A549 (cell line): ENCODE results near the gene LPIN2. TPM values are rescaled to one million over a fixed set of nuclear protein-coding genes. Genes with fewer than 3 reads are reported as not detected.

ENCODE experiments used
- ATAC-seq, 2 experiments: fragments of 200-7000 bp in 1 of 2; fragments of >200 bp in 1 of 2; cut with Nextera tagmentation in 1 of 2; cut with Tn5 transposase in 1 of 2; 3 replicates each; pipeline versions ENCODE4 v1.8.0 to v1.9.1; 2018 to 2020; ENCODE audit warnings: mild to moderate bottlenecking in 1 of 2, moderate library complexity in 1 of 2
- CTCF ChIA-PET: fragments of 300-600 bp; sonication (Branson Sonifier 250); formaldehyde crosslinking; extraction: SDS; loops from one replicate; lab custom pipeline; 2021; ENCODE audit warnings: antibody characterized with exemption, inconsistent platforms; lab: Yijun Ruan, JAX
- POLR2A ChIA-PET: fragments of 350-600 bp; formaldehyde crosslinking; extraction: SDS; loops from one replicate; lab custom pipeline; 2021; ENCODE audit warnings: antibody characterized with exemption, inconsistent platforms; lab: Yijun Ruan, JAX
- DNase-seq, 2 experiments: peaks; one replicate each; pipeline versions ENCODE4 v3.0.0 to v3.0.0-alpha.2; 2011 to 2016; ENCODE audit warnings: low read depth in 1 of 2, low spot score in 1 of 2
- FAIRE-seq: peaks from 2 replicates; lab custom pipeline; 2011; peaks lifted over from hg19 to GRCh38; lab: Jason Lieb, UNC
- H3K27ac ChIP-seq, 2 experiments: fragments of >200 bp; sonication (Bioruptor Twin); formaldehyde crosslinking; 3 replicates each; pipeline ENCODE4 v1.5.1; 2016 to 2017
- H3K4me1 ChIP-seq: fragments of >200 bp; sonication (Bioruptor Twin); formaldehyde crosslinking; 3 replicates; pipeline ENCODE4 v1.6.1; 2016
- H3K4me2 ChIP-seq: fragments of >200 bp; sonication (Bioruptor Twin); formaldehyde crosslinking; 3 replicates; pipeline ENCODE4 v1.6.1; 2016
- H3K4me3 ChIP-seq: fragments of >200 bp; sonication (Bioruptor Twin); formaldehyde crosslinking; 3 replicates; pipeline ENCODE4 v1.5.1; 2016
- H3K9me3 ChIP-seq: fragments of >200 bp; sonication (Bioruptor Twin); formaldehyde crosslinking; 3 replicates; pipeline ENCODE4 v1.6.1; 2016
- CBX2 ChIP-seq: fragments of 200-600 bp; sonication (generic); IDR thresholded peaks from 2 replicates; pipeline ENCODE4 v1.6.1; 2016; ENCODE audit warnings: low read depth, mild to moderate bottlenecking, borderline replicate concordance
- CHD4 ChIP-seq: fragments of 200-600 bp; sonication (generic); IDR thresholded peaks from 2 replicates; pipeline ENCODE4 v1.6.1; 2016; ENCODE audit warnings: antibody characterized with exemption, mild to moderate bottlenecking, borderline replicate concordance
- EHF ChIP-seq: fragments of 250-450 bp; sonication (Bioruptor Pico); IDR thresholded peaks from 2 replicates; pipeline ENCODE4 v1.5.0; 2020; ENCODE audit warnings: mild to moderate bottlenecking
- EHMT2 ChIP-seq: fragments of 200-600 bp; sonication (generic); IDR thresholded peaks from 2 replicates; pipeline ENCODE4 v1.6.1; 2016; ENCODE audit warnings: antibody characterized with exemption, low read depth, mild to moderate bottlenecking, moderate library complexity
- FOXS1 ChIP-seq: fragments of 250-450 bp; sonication (Bioruptor Pico); IDR thresholded peaks from 2 replicates; pipeline ENCODE4 v1.5.0; 2020; ENCODE audit warnings: mild to moderate bottlenecking, moderate library complexity
- HDAC2 ChIP-seq: fragments of 200-600 bp; sonication (generic); IDR thresholded peaks from 2 replicates; pipeline ENCODE4 v1.6.1; 2016
- HOXA7 ChIP-seq: fragments of 250-450 bp; sonication (Bioruptor Pico); IDR thresholded peaks from 2 replicates; pipeline ENCODE4 v1.5.0; 2020; ENCODE audit warnings: mild to moderate bottlenecking, moderate library complexity
- HOXB5 ChIP-seq: fragments of 250-450 bp; sonication (Bioruptor Pico); IDR thresholded peaks from 2 replicates; pipeline ENCODE4 v1.5.0; 2020; ENCODE audit warnings: mild to moderate bottlenecking, moderate library complexity
- JUNB ChIP-seq: fragments of >200 bp; sonication (Bioruptor Twin); formaldehyde crosslinking; IDR thresholded peaks from 2 replicates; pipeline ENCODE4 v1.6.1; 2016
- KDM1A ChIP-seq: fragments of 200-600 bp; sonication (generic); IDR thresholded peaks from 2 replicates; pipeline ENCODE4 v1.6.1; 2016; ENCODE audit warnings: low read depth, mild to moderate bottlenecking
- MAZ ChIP-seq: fragments of 150-350 bp; IDR thresholded peaks from 2 replicates; pipeline ENCODE4 v1.6.1; 2014; ENCODE audit warnings: antibody characterized with exemption, low read depth, low read length, borderline replicate concordance
- MYC ChIP-seq: IDR thresholded peaks from 2 replicates; pipeline ENCODE4 v1.6.1; 2012; ENCODE audit warnings: mild to moderate bottlenecking, inconsistent platforms, low read length, improper control_type of control experiment, borderline replicate concordance
- NPAS2 ChIP-seq: fragments of 250-450 bp; sonication (Bioruptor Pico); IDR thresholded peaks from 2 replicates; pipeline ENCODE4 v1.8.0; 2022; ENCODE audit warnings: mild to moderate bottlenecking, moderate library complexity, borderline replicate concordance
- NR3C1 ChIP-seq: fragments of >200 bp; sonication (Bioruptor Twin); formaldehyde crosslinking; IDR thresholded peaks from 3 replicates; pipeline ENCODE4 v1.6.1; 2017
- PHF8 ChIP-seq: fragments of 200-600 bp; sonication (generic); IDR thresholded peaks from 2 replicates; pipeline ENCODE4 v1.6.1; 2016; ENCODE audit warnings: low read depth, mild to moderate bottlenecking, antibody characterized with exemption, moderate library complexity, borderline replicate concordance
- POLR2A ChIP-seq: IDR thresholded peaks from 2 replicates; pipeline ENCODE4 v1.6.1; 2012; ENCODE audit warnings: mild to moderate bottlenecking, low read length
- POLR2AphosphoS2 ChIP-seq: conservative IDR thresholded peaks from 2 replicates; pipeline ENCODE4 v1.6.1; 2012; ENCODE audit warnings: low read length, improper control_type of control experiment, inconsistent platforms
- RAD21 ChIP-seq, 2 experiments: fragments of >200 bp in 1 of 2; sonication (Bioruptor Twin) in 1 of 2; formaldehyde crosslinking in 1 of 2; IDR thresholded peaks in 1 of 2; conservative IDR thresholded peaks in 1 of 2; 2 replicates in 1 of 2; 3 replicates in 1 of 2; pipeline ENCODE4 v1.6.1; 2012 to 2018; ENCODE audit warnings: inconsistent platforms in 1 of 2
- RCOR1 ChIP-seq: fragments of 150-350 bp; IDR thresholded peaks from 2 replicates; pipeline ENCODE4 v1.6.1; 2014; ENCODE audit warnings: antibody characterized with exemption, low read length, low read depth
- RFX5 ChIP-seq: fragments of 450-650 bp; IDR thresholded peaks from 2 replicates; pipeline ENCODE4 v1.7.1; 2014; ENCODE audit warnings: antibody characterized with exemption, mild to moderate bottlenecking, moderate library complexity
- TP53 ChIP-seq: fragments of 250-450 bp; sonication (Bioruptor Pico); IDR thresholded peaks from 2 replicates; pipeline ENCODE4 v1.5.0; 2021; ENCODE audit warnings: mild to moderate bottlenecking, moderate library complexity
- ZC3H11A ChIP-seq: fragments of 450-650 bp; IDR thresholded peaks from 2 replicates; pipeline ENCODE4 v1.6.1; 2014; ENCODE audit warnings: antibody characterized with exemption, mild to moderate bottlenecking
- ZSCAN20 ChIP-seq: fragments of 250-450 bp; sonication (Bioruptor Pico); IDR thresholded peaks from 2 replicates; pipeline ENCODE4 v1.8.0; 2022; ENCODE audit warnings: mild to moderate bottlenecking, moderate library complexity
- WGBS: methylation state at CpG from one replicate; pipeline ENCODE4 v1.1.6; 2017; ENCODE audit errors: missing lambda C conversion rate; 5-methylcytosine and 5-hydroxymethylcytosine counted together
- polyA plus RNA-seq, 4 experiments: library from polyadenylated mRNA; depleted of rRNA in 3 of 4; stranded (reverse); fragments of >200 nt; fragmentation: RNase III in 1 of 4; extraction: RNeasy Plus Mini Kit Qiagen cat#74134 plus additional on column Dnase treatment in 1 of 4; gene quantifications; 2 replicates in 3 of 4; 3 replicates in 1 of 4; pipeline ENCODE4 v1.2.3, GENCODE V29; 2011 to 2017
- TF ChIP-seq, protein P1 (sequence below): fragments of >200 bp; sonication (Bioruptor Twin); formaldehyde crosslinking; IDR thresholded peaks from 3 replicates; pipeline ENCODE4 v1.6.1; 2016
- TF ChIP-seq, protein P2 (sequence below): IDR thresholded peaks from 2 replicates; pipeline ENCODE4 v1.6.1; 2012
- TF ChIP-seq, protein P3 (sequence below): fragments of 450-650 bp; IDR thresholded peaks from 2 replicates; pipeline ENCODE4 v1.6.1; 2014; ENCODE audit warnings: antibody characterized with exemption
- TF ChIP-seq, protein P4 (sequence below): IDR thresholded peaks from 2 replicates; pipeline ENCODE4 v1.6.1; 2012; ENCODE audit warnings: low read depth, borderline replicate concordance
- TF ChIP-seq, protein P5 (sequence below): fragments of 250-450 bp; sonication (Bioruptor Pico); IDR thresholded peaks from 2 replicates; pipeline ENCODE4 v1.5.0; 2021; ENCODE audit warnings: mild to moderate bottlenecking, moderate library complexity, borderline replicate concordance

LPIN2 gene
- polyA plus RNA-seq, 2 of the 4 experiments (the other 2 are of a cell fraction): 12.9 to 23.7 TPM

DNA sequence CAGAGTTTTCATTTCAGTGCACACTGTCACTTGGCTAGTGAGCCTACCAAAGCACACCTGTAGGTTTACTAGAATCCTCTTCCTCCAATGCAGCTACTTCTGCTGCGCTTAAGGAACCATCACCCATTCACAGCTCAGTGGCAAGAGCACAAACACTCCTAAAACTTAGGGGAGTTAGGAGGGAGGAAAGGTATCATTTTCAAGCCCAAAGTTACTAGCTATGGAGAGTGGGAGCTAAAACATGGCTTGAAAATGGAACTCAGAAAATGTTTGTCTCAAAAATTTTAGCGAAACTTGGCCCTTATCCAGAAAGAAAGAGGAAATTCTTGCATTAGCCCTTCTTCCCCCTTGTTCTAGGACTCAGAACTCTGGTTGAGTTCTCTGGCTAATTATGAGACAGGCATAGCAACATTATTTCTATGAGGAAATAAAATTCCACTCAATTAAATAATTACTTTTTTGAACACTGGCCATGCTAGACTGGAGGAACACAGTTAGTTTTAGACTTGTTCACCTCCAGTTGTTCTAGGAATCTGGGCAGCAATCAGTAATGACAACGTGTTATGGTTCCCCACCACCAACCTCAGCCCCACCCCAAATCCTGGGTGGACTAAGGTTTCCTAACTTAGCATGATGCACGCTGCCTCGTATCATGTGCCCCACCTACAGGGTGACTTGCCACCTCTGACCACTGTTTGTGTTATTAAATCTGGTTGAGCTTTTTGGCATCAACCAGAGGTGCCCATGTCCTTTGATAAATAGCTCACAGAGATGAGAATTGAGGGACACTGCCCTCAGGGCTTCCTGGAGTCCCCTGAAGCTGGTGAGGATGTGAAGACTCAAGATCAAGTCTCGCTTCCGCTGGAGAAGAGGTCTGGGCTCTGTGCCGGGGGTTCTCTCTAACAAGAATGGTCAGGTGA is 32.8 kb downstream of the LPIN2 start:
- Histone ChIP-seq H3K4me1 (peaks cover 89% of the 10 kb centered on the region), H3K4me2 (peak overlapping the region; percentile 84), H3K9me3 (no peaks in the 10 kb centered on the region), H3K27ac (peak overlapping the region; percentile 86 to 89), H3K4me3 (no peak overlapping the region)
- CTCF ChIA-PET: interaction anchor here (1.2 to 1.4 kb wide), 3 partner anchors 9 to 149 kb away, joined by 3 to 5 read pairs (median 4); no protein-coding TSS in a partner anchor
- DNase-seq (peak in 1 of 2 experiments; percentile 27), ATAC-seq (no peak), FAIRE-seq (no peak)
- TF ChIP-seq CBX2 (no peak), ZSCAN20 (CRISPR knock-in tag) (no peak), JUNB (no peak), HDAC2 (no peak), ZC3H11A (no peak), KDM1A (no peak), NR3C1 (no peak), HOXB5 (no peak)
- TF ChIP-seq, protein P1, sequence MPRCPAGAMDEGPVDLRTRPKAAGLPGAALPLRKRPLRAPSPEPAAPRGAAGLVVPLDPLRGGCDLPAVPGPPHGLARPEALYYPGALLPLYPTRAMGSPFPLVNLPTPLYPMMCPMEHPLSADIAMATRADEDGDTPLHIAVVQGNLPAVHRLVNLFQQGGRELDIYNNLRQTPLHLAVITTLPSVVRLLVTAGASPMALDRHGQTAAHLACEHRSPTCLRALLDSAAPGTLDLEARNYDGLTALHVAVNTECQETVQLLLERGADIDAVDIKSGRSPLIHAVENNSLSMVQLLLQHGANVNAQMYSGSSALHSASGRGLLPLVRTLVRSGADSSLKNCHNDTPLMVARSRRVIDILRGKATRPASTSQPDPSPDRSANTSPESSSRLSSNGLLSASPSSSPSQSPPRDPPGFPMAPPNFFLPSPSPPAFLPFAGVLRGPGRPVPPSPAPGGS: no peak
- TF ChIP-seq, protein P2, sequence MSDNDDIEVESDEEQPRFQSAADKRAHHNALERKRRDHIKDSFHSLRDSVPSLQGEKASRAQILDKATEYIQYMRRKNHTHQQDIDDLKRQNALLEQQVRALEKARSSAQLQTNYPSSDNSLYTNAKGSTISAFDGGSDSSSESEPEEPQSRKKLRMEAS: no peak
- 70% methylated on average over 8 of the region's 8 CpGs for WGBS
- POLR2A ChIA-PET: interaction anchor here (0.5 kb wide), 1 partner anchor 643 kb away, joined by 4 read pairs; no protein-coding TSS in a partner anchor

DNA sequence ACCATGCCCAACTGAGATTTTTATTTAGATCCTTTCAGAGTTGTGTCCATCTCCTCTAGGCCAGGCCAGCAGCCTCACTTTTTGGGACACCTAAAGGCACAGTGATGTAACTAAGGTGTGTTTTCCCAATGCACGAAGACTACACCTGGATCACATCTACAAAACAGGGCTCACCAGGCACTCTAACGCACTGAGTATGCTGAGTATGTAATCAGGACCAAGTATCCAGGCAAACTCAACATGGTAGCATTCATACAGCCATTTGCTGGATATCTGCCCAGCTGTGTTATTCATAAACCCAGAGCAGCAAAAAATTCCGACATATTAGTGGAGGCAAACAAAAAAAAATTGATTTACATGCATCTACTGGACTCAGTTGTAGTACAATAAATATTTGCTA is 33.8 kb downstream of the LPIN2 start:
- no peak for FAIRE-seq
- peak in 1 of 2 experiments; percentile 36; a peak in 3 of 6 replicates for ATAC-seq
- Histone ChIP-seq H3K4me2 (peak overlapping the region; percentile 84), H3K4me1 (peaks cover 86% of the 10 kb centered on the region), H3K9me3 (no peaks in the 10 kb centered on the region), H3K27ac (peak overlapping the region; percentile 86 to 89), H3K4me3 (no peak overlapping the region)
- ChIA-PET CTCF (interaction anchor here (1.1 kb wide), 1 partner anchor 267 kb away, joined by 3 read pairs; no protein-coding TSS in a partner anchor), POLR2A (no interaction called here)
- TF ChIP-seq FOXS1 (CRISPR knock-in tag): no peak
- TF ChIP-seq EHMT2: peak; percentile 73
- no peak for DNase-seq
- 33% methylated on average over 3 of the region's 3 CpGs for WGBS

DNA sequence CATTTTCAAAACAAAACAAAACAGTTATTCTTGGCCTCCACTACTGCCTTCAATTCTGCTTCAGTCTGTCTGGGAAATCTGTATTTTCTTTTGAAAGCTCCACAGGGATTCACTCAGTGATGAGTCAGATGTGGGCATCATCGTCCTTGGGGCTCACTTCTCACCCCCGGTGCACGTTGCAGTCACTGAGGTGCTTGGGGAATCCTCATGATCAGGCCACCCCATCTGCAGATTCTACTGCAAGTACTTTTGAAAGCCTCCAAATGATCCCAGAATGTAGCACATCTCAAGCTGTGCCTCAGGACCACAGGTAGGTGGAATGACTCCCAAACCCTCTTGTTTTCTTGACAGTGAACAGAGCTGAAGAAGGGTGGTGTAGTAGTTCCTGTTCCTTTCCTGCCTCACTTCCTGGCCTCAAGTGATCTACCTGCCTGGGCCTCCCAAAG is 34.3 kb downstream of the LPIN2 start:
- ATAC-seq: peak; percentile 36 to 54; a peak in 4 of 6 replicates
- CTCF ChIA-PET: interaction anchor here (0.5 to 1.1 kb wide), 2 partner anchors 166 to 268 kb away, joined by 3 read pairs; no protein-coding TSS in a partner anchor
- 0% methylated on average over 3 of the region's 3 CpGs for WGBS
- H3K9me3 ChIP-seq: no peaks in the 10 kb centered on the region
- H3K4me2 ChIP-seq: peak overlapping the region; percentile 84
- peaks cover 82% of the 10 kb centered on the region for H3K4me1 ChIP-seq
- no peak for FAIRE-seq
- POLR2A ChIA-PET: no interaction called here
- peak overlapping the region; percentile 86 to 89 for H3K27ac ChIP-seq
- H3K4me3 ChIP-seq: no peak overlapping the region
- peak; percentile 21 to 48 for DNase-seq
- TF ChIP-seq TP53 (CRISPR knock-in tag): no peak
- TF ChIP-seq MYC: no peak
- no peak for TF ChIP-seq ZC3H11A
- TF ChIP-seq HOXA7 (CRISPR knock-in tag): no peak
- TF ChIP-seq PHF8: no peak
- TF ChIP-seq MAZ: no peak
- no peak for TF ChIP-seq RFX5
- no peak for TF ChIP-seq RCOR1
- TF ChIP-seq, protein P3, sequence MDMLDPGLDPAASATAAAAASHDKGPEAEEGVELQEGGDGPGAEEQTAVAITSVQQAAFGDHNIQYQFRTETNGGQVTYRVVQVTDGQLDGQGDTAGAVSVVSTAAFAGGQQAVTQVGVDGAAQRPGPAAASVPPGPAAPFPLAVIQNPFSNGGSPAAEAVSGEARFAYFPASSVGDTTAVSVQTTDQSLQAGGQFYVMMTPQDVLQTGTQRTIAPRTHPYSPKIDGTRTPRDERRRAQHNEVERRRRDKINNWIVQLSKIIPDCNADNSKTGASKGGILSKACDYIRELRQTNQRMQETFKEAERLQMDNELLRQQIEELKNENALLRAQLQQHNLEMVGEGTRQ: no peak
- TF ChIP-seq POLR2A: no peak
- no peak for TF ChIP-seq NPAS2 (CRISPR knock-in tag)
- no peak for TF ChIP-seq EHMT2
- TF ChIP-seq EHF (CRISPR knock-in tag): no peak
- no peak for TF ChIP-seq CHD4
- TF ChIP-seq, protein P2: peak; percentile 72
- no peak for TF ChIP-seq POLR2AphosphoS2
- TF ChIP-seq, protein P4, sequence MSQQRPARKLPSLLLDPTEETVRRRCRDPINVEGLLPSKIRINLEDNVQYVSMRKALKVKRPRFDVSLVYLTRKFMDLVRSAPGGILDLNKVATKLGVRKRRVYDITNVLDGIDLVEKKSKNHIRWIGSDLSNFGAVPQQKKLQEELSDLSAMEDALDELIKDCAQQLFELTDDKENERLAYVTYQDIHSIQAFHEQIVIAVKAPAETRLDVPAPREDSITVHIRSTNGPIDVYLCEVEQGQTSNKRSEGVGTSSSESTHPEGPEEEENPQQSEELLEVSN: peak; percentile 39; the same call in 1 of the 2 replicates
- TF ChIP-seq, protein P5, sequence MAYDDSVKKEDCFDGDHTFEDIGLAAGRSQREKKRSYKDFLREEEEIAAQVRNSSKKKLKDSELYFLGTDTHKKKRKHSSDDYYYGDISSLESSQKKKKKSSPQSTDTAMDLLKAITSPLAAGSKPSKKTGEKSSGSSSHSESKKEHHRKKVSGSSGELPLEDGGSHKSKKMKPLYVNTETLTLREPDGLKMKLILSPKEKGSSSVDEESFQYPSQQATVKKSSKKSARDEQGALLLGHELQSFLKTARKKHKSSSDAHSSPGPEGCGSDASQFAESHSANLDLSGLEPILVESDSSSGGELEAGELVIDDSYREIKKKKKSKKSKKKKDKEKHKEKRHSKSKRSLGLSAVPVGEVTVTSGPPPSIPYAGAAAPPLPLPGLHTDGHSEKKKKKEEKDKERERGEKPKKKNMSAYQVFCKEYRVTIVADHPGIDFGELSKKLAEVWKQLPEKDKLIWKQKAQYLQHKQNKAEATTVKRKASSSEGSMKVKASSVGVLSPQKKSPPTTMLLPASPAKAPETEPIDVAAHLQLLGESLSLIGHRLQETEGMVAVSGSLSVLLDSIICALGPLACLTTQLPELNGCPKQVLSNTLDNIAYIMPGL (CRISPR knock-in tag): no peak
- no peak for TF ChIP-seq FOXS1 (CRISPR knock-in tag)
- no peak for TF ChIP-seq RAD21 (conservative IDR thresholded peaks at IDR 0.05 in 1 of 2, IDR thresholded peaks at IDR 0.05 in 1 of 2)
